Ovary (tissue), 9 donors: Measurements from ENCODE around the gene CTSL. TPM values are rescaled to one million over a fixed set of nuclear protein-coding genes. Genes with fewer than 3 reads are reported as not detected.

Experiments
- DNase-seq, 5 donors: peaks; one replicate each; pipeline ENCODE4 v3.0.0-alpha.2; 2019 to 2020
- H3K27ac ChIP-seq, 2 donors: fragments of 200-600 bp; one replicate each; pipeline versions ENCODE4 v1.5.1 to v1.8.0; 2019 to 2022
- H3K27me3 ChIP-seq: fragments of 200-600 bp; one replicate; pipeline ENCODE4 v1.8.0; 2022
- H3K36me3 ChIP-seq: fragments of 200-600 bp; sonication (generic); one replicate; pipeline ENCODE4 v1.5.1; 2019
- H3K4me1 ChIP-seq: one replicate; pipeline ENCODE4 v1.8.1; 2013; ENCODE audit warnings: mild to moderate bottlenecking, moderate library complexity; ENCODE audit not compliant: insufficient read depth
- H3K4me3 ChIP-seq: fragments of 200-600 bp; sonication (generic); one replicate; pipeline ENCODE4 v1.5.1; 2017
- H3K9me3 ChIP-seq, 2 donors: fragments of 200-600 bp in 1 of 2; sonication (generic) in 1 of 2; one replicate each; pipeline versions ENCODE4 v1.5.1 to v1.8.1; 2013 to 2019; ENCODE audit warnings: mild to moderate bottlenecking in 1 of 2, moderate library complexity in 1 of 2
- CTCF ChIP-seq, 3 donors: fragments of 450-650 bp in 2 of 3; fragments of 200-600 bp in 1 of 3; IDR thresholded peaks; one replicate each; pipeline versions ENCODE4 v1.5.1 to v1.8.0; 2016 to 2022; ENCODE audit warnings: antibody characterized with exemption in 3 of 3, mild to moderate bottlenecking in 1 of 3
- EP300 ChIP-seq: sonication (generic); formaldehyde crosslinking; IDR thresholded peaks from one replicate; pipeline ENCODE4 v1.6.1; 2017; ENCODE audit warnings: antibody characterized with exemption
- POLR2A ChIP-seq: fragments of 450-650 bp; IDR thresholded peaks from one replicate; pipeline ENCODE4 v1.6.1; 2017; ENCODE audit warnings: antibody characterized with exemption, mild to moderate bottlenecking, moderate library complexity
- WGBS, 3 donors: extraction: QIAGEN DNeasy Blood & Tissue Kit in 1 of 3; methylation state at CpG; one replicate each; pipeline versions ENCODE4 v1.1.5 to v1.1.7; 2013 to 2017; 5-methylcytosine and 5-hydroxymethylcytosine counted together
- intact Hi-C, 4 donors: fragments of 100-400 bp; cut with DNase I; formaldehyde crosslinking; loops; one replicate each; pipeline versions ENCODE4 v1.11.0 to v1.15.1; 2022 to 2023
- polyA plus RNA-seq, 2 donors: library from polyadenylated mRNA; stranded (reverse); fragments of 200-250 nt in 1 of 2; fragments of 350-450 nt in 1 of 2; fragmentation: Illumina TruSeq in 1 of 2; extraction: RNeasy Lipid Tissue Mini Kit (QIAGEN cat#74804) in 1 of 2; gene quantifications; one replicate each; pipeline ENCODE4 v1.2.3, GENCODE V29; 2013 to 2014
- total RNA-seq, 7 donors: library from RNA; depleted of rRNA in 2 of 7; stranded (reverse); fragments of >200 nt in 2 of 7; fragmentation: NEBNext Ultra II Directional in 3 of 7; extraction: Animal tissue kit (Norgen Biotek cat#: 25700) in 3 of 7; gene quantifications; one replicate each; pipeline versions ENCODE4 v1.1.0 to v1.2.4, GENCODE V29; 2016 to 2023
- donor health status: DM: no; HTN: no; CAD: no; lungs with moderate emphysema.
- donor health status: DM: no; HTN: no; CAD: no.
- donor health status: Bipolar disorder and iron deficiency.
- donor health status: DM: yes; HTN: yes; CAD: no.
- donor health status: DM: no; HTN: no; CAD: no.
- donor health status: DM: yes; HTN: yes; CAD: no.

Gene CTSL
- total and polyA plus RNA-seq, 9 donors: 94.0 to 219 (median 115) TPM

GRCh38 chr9:87765521-87765920 is 39.6 kb downstream of the CTSL start:
- H3K4me1 ChIP-seq: no peaks in the 10 kb centered on the region
- no peaks in the 10 kb centered on the region for H3K9me3 ChIP-seq
- no peaks in the 10 kb centered on the region for H3K27me3 ChIP-seq
- no peak overlapping the region for H3K4me3 ChIP-seq
- no peak for DNase-seq
- no peak overlapping the region for H3K27ac ChIP-seq
- H3K36me3 ChIP-seq: no peaks in the 10 kb centered on the region
- no peak for TF ChIP-seq POLR2A
- no peak for TF ChIP-seq CTCF (IDR thresholded peaks at IDR 0.05)
- no peak for TF ChIP-seq EP300
- intact Hi-C loops: no loop called here

- H3K27me3 ChIP-seq: no peaks in the 10 kb centered on the region
- H3K27ac ChIP-seq: no peak overlapping the region
- no peaks in the 10 kb centered on the region for H3K9me3 ChIP-seq
- TF ChIP-seq POLR2A: no peak
- no peak for TF ChIP-seq EP300
- no peak for TF ChIP-seq CTCF (IDR thresholded peaks at IDR 0.05)
- intact Hi-C loops: no loop called here
- no peaks in the 10 kb centered on the region for H3K4me1 ChIP-seq
- H3K36me3 ChIP-seq: no peaks in the 10 kb centered on the region
- no peak overlapping the region for H3K4me3 ChIP-seq
- no peak for DNase-seq
- WGBS, 3 donors: 75 to 88% (median 86%) methylated on average over 1 of the region's 1 CpG
Measured at GRCh38 chr9:87766697-87767096, 40.8 kb downstream of the CTSL start.

GRCh38 chr9:87770616-87771315 is 44.8 kb downstream of the CTSL start:
- H3K27me3 ChIP-seq: no peaks in the 10 kb centered on the region
- DNase-seq: no peak
- no peaks in the 10 kb centered on the region for H3K4me1 ChIP-seq
- no peaks in the 10 kb centered on the region for H3K9me3 ChIP-seq
- 56 to 72% (median 64%) methylated on average over 18 of the region's 18 CpGs for WGBS, 3 donors
- H3K4me3 ChIP-seq: no peak overlapping the region
- H3K36me3 ChIP-seq: no peaks in the 10 kb centered on the region
- no peak overlapping the region for H3K27ac ChIP-seq
- intact Hi-C loops: no loop called here
- TF ChIP-seq EP300 (no peak), CTCF (IDR thresholded peaks at IDR 0.05) (no peak), POLR2A (no peak)

- Histone ChIP-seq H3K27ac (no peak overlapping the region), H3K9me3 (no peaks in the 10 kb centered on the region), H3K4me3 (no peak overlapping the region), H3K36me3 (no peaks in the 10 kb centered on the region), H3K27me3 (no peaks in the 10 kb centered on the region), H3K4me1 (no peaks in the 10 kb centered on the region)
- 51 to 71% (median 61%) methylated on average over 21 to 25 of the region's 25 CpGs for WGBS, 3 donors
- TF ChIP-seq EP300 (no peak), POLR2A (no peak), CTCF (IDR thresholded peaks at IDR 0.05) (no peak)
- intact Hi-C loops: no loop called here
- DNase-seq: no peak
Measured at GRCh38 chr9:87771316-87772006, 45.5 kb downstream of the CTSL start.
